ENCODE measurements around the gene ITGA6.

Gene ITGA6
- total RNA-seq = 201 reads per million, percentile 92 among the genes with 10 or more reads in this experiment

GRCh38 chr2:172427256-172427989 lies at the start of gene ITGA6:
ITGA6 (plus strand) TSS chr2:172427586.
- DNase-seq = peak; percentile 62

GRCh38 chr2:172380436-172381274 lies 46.7 kb upstream of the ITGA6 start:
- DNase-seq = no peak

GRCh38 chr2:172381275-172382027 lies 45.9 kb upstream of the ITGA6 start:
- DNase-seq = no peak

- DNase-seq = no peak
Measured at GRCh38 chr2:172387361-172387760, 40.0 kb upstream of the ITGA6 start.

GRCh38 chr2:172389685-172390339 lies 37.6 kb upstream of the ITGA6 start:
- no peak for DNase-seq

GRCh38 chr2:172394002-172394401 lies 33.4 kb upstream of the ITGA6 start:
- no peak for DNase-seq

GRCh38 chr2:172395503-172395902 lies 31.9 kb upstream of the ITGA6 start:
- no peak for DNase-seq

- no peak for DNase-seq
Measured at GRCh38 chr2:172397148-172397834, 30.1 kb upstream of the ITGA6 start.

GRCh38 chr2:172398440-172398839 lies 28.9 kb upstream of the ITGA6 start:
- DNase-seq = no peak

GRCh38 chr2:172399765-172400164 lies 27.6 kb upstream of the ITGA6 start:
- DNase-seq = no peak

- DNase-seq = no peak
Measured at GRCh38 chr2:172402198-172402597, 25.2 kb upstream of the ITGA6 start.

- no peak for DNase-seq
Measured at GRCh38 chr2:172403402-172403801, 24.0 kb upstream of the ITGA6 start.

- no peak for DNase-seq
Measured at GRCh38 chr2:172403881-172404468, 23.4 kb upstream of the ITGA6 start.

GRCh38 chr2:172404824-172405223 lies 22.6 kb upstream of the ITGA6 start:
- DNase-seq = no peak

GRCh38 chr2:172405673-172406072 lies 21.7 kb upstream of the ITGA6 start:
- no peak for DNase-seq

- DNase-seq = no peak
Measured at GRCh38 chr2:172408143-172408766, 19.1 kb upstream of the ITGA6 start.

GRCh38 chr2:172409042-172409441 lies 18.3 kb upstream of the ITGA6 start:
- no peak for DNase-seq

- no peak for DNase-seq
Measured at GRCh38 chr2:172412984-172413492, 14.3 kb upstream of the ITGA6 start.

- DNase-seq = no peak
Measured at GRCh38 chr2:172415157-172415864, 12.1 kb upstream of the ITGA6 start.

- DNase-seq = no peak
Measured at GRCh38 chr2:172415865-172416183, 11.6 kb upstream of the ITGA6 start.

All from effector CD4-positive, alpha-beta T cell (primary cell).